ENCODE measurements around the gene EXD3. TPM values are rescaled to one million over a fixed set of nuclear protein-coding genes. Genes with fewer than 3 reads are reported as not detected.

EXD3 gene
- total and polyA plus RNA-seq, 9 of the 15 experiments (the other 6 are each of a cell fraction or from before 2014, with no cell fraction given), result 0.29 to 12.5 (median 3.9) TPM

GRCh38 chr9:137405677-137406081 lies 17.3 kb downstream of the EXD3 start (continued):
- 0 out of 2 replicates have a peak, but pooled peaks have one; percentile 13 for TF ChIP-seq MYC (IDR thresholded peaks at IDR 0.05; ENCODE audit: low read depth, low read length)
- TF ChIP-seq MYC (CRISPR knock-in tag; IDR thresholded peaks at IDR 0.05; ENCODE audit: borderline replicate concordance, low read depth), result no peak
- no peak for TF ChIP-seq KAT7 (CRISPR knock-in tag; IDR thresholded peaks at IDR 0.05; ENCODE audit: borderline replicate concordance)
- no peak for TF ChIP-seq TSC22D4 (tag; IDR thresholded peaks at IDR 0.05)
- TF ChIP-seq TAF15 (IDR thresholded peaks at IDR 0.05; ENCODE audit: low read depth, low read length), result no peak
- TF ChIP-seq ZFP30 (CRISPR knock-in tag; IDR thresholded peaks at IDR 0.05; ENCODE audit: borderline replicate concordance), result no peak
- TF ChIP-seq FOXP1 (CRISPR knock-in tag; IDR thresholded peaks at IDR 0.05), result no peak
- TF ChIP-seq EP400 (IDR thresholded peaks at IDR 0.05), result no peak
- no peak for TF ChIP-seq ZNF589 (CRISPR knock-in tag; IDR thresholded peaks at IDR 0.05; ENCODE audit: low read depth)
- TF ChIP-seq EHMT2 (IDR thresholded peaks at IDR 0.05), result no peak
- TF ChIP-seq NFE2 (IDR thresholded peaks at IDR 0.05; ENCODE audit: low read depth), result peak; percentile 71
- TF ChIP-seq TAF1 (IDR thresholded peaks at IDR 0.05; ENCODE audit: control insufficient read depth, extremely low read depth, insufficient read depth, low read length, severe bottlenecking), result no peak

GRCh38 chr9:137404961-137405567 lies 17.9 kb downstream of the EXD3 start:
- 0 out of 2 replicates have a peak, but pooled peaks have one; percentile 12 for TF ChIP-seq POLR2G (IDR thresholded peaks at IDR 0.05; ENCODE audit: low read depth, low read length)
- no peak for TF ChIP-seq TARDBP (IDR thresholded peaks at IDR 0.05)
- no peak overlapping the region for H3K27ac ChIP-seq (ENCODE audit: extremely low read depth, low read depth, low read length)
- 82% methylated on average over 8 of the region's 24 CpGs for WGBS (ENCODE audit: insufficient coverage, low coverage, missing lambda C conversion rate)
- POLR2A ChIA-PET, result no interaction called here
- in situ Hi-C loops (cut with MboI), result no loop called here
- H4K20me1 ChIP-seq (replicated peaks; ENCODE audit: control insufficient read depth, insufficient read depth, low read length), result no peaks in the 10 kb centered on the region
- no peak overlapping the region for H3K4me3 ChIP-seq
- 0 out of 2 replicates have a peak, but pooled peaks cover 7% of the 10 kb centered on the region for H3K9me3 ChIP-seq (replicated peaks; ENCODE audit: control insufficient read depth, insufficient read depth, low read depth, low read length)
- H3K4me1 ChIP-seq (replicated peaks in 1 of 2; ENCODE audit: control insufficient read depth in 2 of 2, insufficient read depth in 2 of 2, low read length in 2 of 2), result peaks cover 7 to 54% of the 10 kb centered on the region in 2 experiments; a peak in 4 of 5 replicates
- no TSS peak for BruUV-seq (replicated peaks)
- H3K79me2 ChIP-seq (ENCODE audit: control insufficient read depth, insufficient read depth, low read length), result peaks cover 8% of the 10 kb centered on the region; the same call in 2 of the 3 replicates
- peak overlapping the region; percentile 29; the same call in 1 of the 2 replicates for H3K4me2 ChIP-seq (ENCODE audit: insufficient read depth, low read length)
- intact Hi-C loops (cut with micrococcal nuclease), result no loop called here
- FAIRE-seq (no peak), ATAC-seq (no peak), DNase-seq (ENCODE audit: extremely low read depth in 1 of 4, low spot score in 3 of 4) (no peak)
- no peaks in the 10 kb centered on the region for H3K27me3 ChIP-seq (ENCODE audit: control insufficient read depth in 2 of 2, insufficient read depth in 2 of 2, low read length in 2 of 2)
- CTCF ChIA-PET (ENCODE audit: low intra/inter-chr PET ratio), result no interaction called here
- H3K9ac ChIP-seq (ENCODE audit: insufficient read depth in 1 of 2, low read depth in 2 of 2, low read length in 2 of 2), result peak overlapping the region in 1 of 2 experiments; percentile 52; a peak in 2 of 4 replicates
- no peak overlapping the region for H2AFZ ChIP-seq (ENCODE audit: low read depth, low read length)
- no peaks in the 10 kb centered on the region for H3K36me3 ChIP-seq (ENCODE audit: control insufficient read depth, insufficient read depth, low read length)
- no peaks in the 10 kb centered on the region for H3K9me1 ChIP-seq (ENCODE audit: control insufficient read depth, insufficient read depth, low read length)
